T-cell (primary cell): ENCODE data around the gene LIPM. TPM values are rescaled to one million over a fixed set of nuclear protein-coding genes. Genes with fewer than 3 reads are reported as not detected.

Experiments
- ATAC-seq, 4 experiments: fragments of 200-7000 bp in 3 of 4; fragments of 150-1000 bp in 1 of 4; cut with Tn5 transposase; replicated peaks in 1 of 4; 1 replicate in 3 of 4; 2 replicates in 1 of 4; pipeline ENCODE4 v1.10.0; 2021; ENCODE audit warnings: moderate library complexity in 3 of 4, mild to moderate bottlenecking in 2 of 4, moderate number of reproducible peaks in 1 of 4
- CTCF ChIA-PET, 2 donors: fragments of 300-600 bp; sonication (Branson Sonifier 250); formaldehyde crosslinking; loops; one replicate each; lab custom pipeline; 2022; ENCODE audit warnings: antibody characterized with exemption in 2 of 2; lab: Charles Lee
- POLR2A ChIA-PET, 2 donors: fragments of 300-600 bp; sonication (Branson Sonifier 250); formaldehyde crosslinking; loops; one replicate each; lab custom pipeline; 2022; ENCODE audit warnings: antibody characterized with exemption in 2 of 2; lab: Charles Lee
- DNase-seq, 35 experiments: peaks; one replicate each; pipeline versions ENCODE4 v3.0.0 to v3.0.0-alpha.2; 2013 to 2023
- H3K27ac ChIP-seq: one replicate; pipeline ENCODE4 v1.5.1; 2013; ENCODE audit warnings: low read length
- H3K27me3 ChIP-seq, 2 experiments: replicated peaks in 1 of 2; 1 replicate in 1 of 2; 2 replicates in 1 of 2; pipeline versions ENCODE4 v1.6.1 to v1.7.0; 2013; ENCODE audit warnings: low read length in 1 of 2, mixed read lengths in 1 of 2; ENCODE audit not compliant: control insufficient read depth in 2 of 2, insufficient read depth in 2 of 2; ENCODE audit errors: extremely low read depth in 1 of 2
- H3K36me3 ChIP-seq, 2 donors: 1 replicate in 1 of 2; 2 replicates in 1 of 2; pipeline versions ENCODE4 v1.6.1 to v1.7.0; 2013; ENCODE audit warnings: low read length in 1 of 2; ENCODE audit not compliant: control insufficient read depth in 2 of 2, insufficient read depth in 1 of 2; ENCODE audit errors: extremely low read depth in 1 of 2
- H3K4me1 ChIP-seq, 2 experiments: 1 replicate in 1 of 2; 2 replicates in 1 of 2; pipeline versions ENCODE4 v1.6.1 to v1.7.0; 2013; ENCODE audit warnings: low read length in 2 of 2, mixed read lengths in 1 of 2; ENCODE audit not compliant: insufficient read depth in 2 of 2, control insufficient read depth in 1 of 2; ENCODE audit errors: extremely low read depth in 1 of 2
- H3K4me3 ChIP-seq, 2 donors: 1 replicate in 1 of 2; 2 replicates in 1 of 2; pipeline versions ENCODE4 v1.5.1 to v1.7.0; 2013; ENCODE audit warnings: mild to moderate bottlenecking in 2 of 2, low read length in 1 of 2, moderate library complexity in 1 of 2; ENCODE audit not compliant: control insufficient read depth in 1 of 2; ENCODE audit errors: extremely low read depth in 1 of 2
- H3K9me3 ChIP-seq: 2 replicates; pipeline ENCODE4 v1.7.0; 2013
- H3K27ac Mint-ChIP-seq, 2 donors: one replicate each; pipeline ENCODE4 v1.8.0; 2020 to 2021; ENCODE audit warnings: mild to moderate bottlenecking in 2 of 2, mixed read lengths in 2 of 2
- H3K27me3 Mint-ChIP-seq, 2 donors: one replicate each; pipeline ENCODE4 v1.8.0; 2021 to 2022; ENCODE audit warnings: mixed read lengths in 2 of 2
- H3K36me3 Mint-ChIP-seq: one replicate; pipeline ENCODE4 v1.8.0; 2021; ENCODE audit warnings: mixed read lengths
- H3K4me1 Mint-ChIP-seq, 3 donors: one replicate each; pipeline ENCODE4 v1.8.0; 2020 to 2022; ENCODE audit warnings: mixed read lengths in 3 of 3, mild to moderate bottlenecking in 1 of 3
- H3K4me3 Mint-ChIP-seq, 3 donors: one replicate each; pipeline ENCODE4 v1.8.0; 2020 to 2022; ENCODE audit warnings: mild to moderate bottlenecking in 3 of 3, mixed read lengths in 3 of 3, moderate library complexity in 3 of 3
- H3K9me3 Mint-ChIP-seq, 3 donors: one replicate each; pipeline ENCODE4 v1.8.0; 2020 to 2022; ENCODE audit warnings: mixed read lengths in 3 of 3
- WGBS: methylation state at CpG from one replicate; pipeline ENCODE4 v1.1.5; 2013; ENCODE audit warnings: missing lambda C conversion rate; ENCODE audit not compliant: insufficient coverage; 5-methylcytosine and 5-hydroxymethylcytosine counted together
- total RNA-seq, 35 experiments: library from RNA in 6 of 35; stranded (reverse) in 6 of 35; fragments of 120-200 nt in 1 of 35; gene quantifications; one replicate each; pipeline versions ENCODE4 v1.2.1 to v1.2.4 and lab custom pipeline; 2013 to 2026

The LIPM gene
- total RNA-seq, 5 donors from 2014 or later (not counting 1 experiment from before 2014, with no cell fraction given), result not detected

- no peak for ATAC-seq
- no peaks in the 10 kb centered on the region for H3K9me3 Mint-ChIP-seq
- no peak for DNase-seq
- no peaks in the 10 kb centered on the region for H3K27me3 Mint-ChIP-seq
- H3K4me3 Mint-ChIP-seq, result no peak overlapping the region
- 100% methylated on average over 1 of the region's 1 CpG for WGBS
- no peak overlapping the region for H3K27ac ChIP-seq
- ChIA-PET POLR2A (no interaction called here), CTCF (no interaction called here)
- no peak overlapping the region for H3K4me3 ChIP-seq
- no peak overlapping the region for H3K27ac Mint-ChIP-seq
- no peaks in the 10 kb centered on the region for H3K4me1 ChIP-seq
- no peaks in the 10 kb centered on the region for H3K36me3 Mint-ChIP-seq
- H3K27me3 ChIP-seq, result no peaks in the 10 kb centered on the region
- H3K36me3 ChIP-seq, result no peaks in the 10 kb centered on the region
- no peaks in the 10 kb centered on the region for H3K9me3 ChIP-seq
- H3K4me1 Mint-ChIP-seq, result peaks cover 5 to 7% (median 6%) of the 10 kb centered on the region in 3 donors
Measured at GRCh38 chr10:88763441-88763840, 39.1 kb upstream of the LIPM start.

- no CpG with 5 or more reads among the region's 3 CpGs for WGBS
- H3K27ac ChIP-seq, result no peak overlapping the region
- Mint-ChIP-seq H3K9me3 (no peaks in the 10 kb centered on the region), H3K36me3 (no peaks in the 10 kb centered on the region), H3K4me3 (no peak overlapping the region), H3K4me1 (peaks cover 5 to 7% (median 6%) of the 10 kb centered on the region in 3 donors), H3K27me3 (no peaks in the 10 kb centered on the region), H3K27ac (no peak overlapping the region)
- no peaks in the 10 kb centered on the region for H3K9me3 ChIP-seq
- no peak overlapping the region for H3K4me3 ChIP-seq
- POLR2A ChIA-PET, result no interaction called here
- CTCF ChIA-PET, result no interaction called here
- no peaks in the 10 kb centered on the region for H3K4me1 ChIP-seq
- ATAC-seq, result no peak
- no peaks in the 10 kb centered on the region for H3K36me3 ChIP-seq
- DNase-seq, result no peak
- H3K27me3 ChIP-seq, result no peaks in the 10 kb centered on the region
Measured at GRCh38 chr10:88764110-88764509, 38.4 kb upstream of the LIPM start.

GRCh38 chr10:88765816-88766215, 36.7 kb upstream of the LIPM start:
- Mint-ChIP-seq H3K27ac (no peak overlapping the region), H3K27me3 (no peaks in the 10 kb centered on the region), H3K4me1 (no peaks in the 10 kb centered on the region), H3K36me3 (no peaks in the 10 kb centered on the region), H3K4me3 (no peak overlapping the region), H3K9me3 (no peaks in the 10 kb centered on the region)
- POLR2A ChIA-PET, result no interaction called here
- CTCF ChIA-PET, result no interaction called here
- Histone ChIP-seq H3K4me3 (no peak overlapping the region), H3K4me1 (no peaks in the 10 kb centered on the region), H3K36me3 (no peaks in the 10 kb centered on the region), H3K27ac (no peak overlapping the region), H3K9me3 (no peaks in the 10 kb centered on the region), H3K27me3 (no peaks in the 10 kb centered on the region)
- WGBS, result no CpG with 5 or more reads among the region's 1 CpG
- ATAC-seq, result no peak
- no peak for DNase-seq

- no CpG with 5 or more reads among the region's 1 CpG for WGBS
- H3K36me3 Mint-ChIP-seq, result peaks cover 7% of the 10 kb centered on the region
- no peak overlapping the region for H3K27ac Mint-ChIP-seq
- Histone ChIP-seq H3K27ac (no peak overlapping the region), H3K9me3 (no peaks in the 10 kb centered on the region), H3K4me3 (no peak overlapping the region), H3K4me1 (no peaks in the 10 kb centered on the region), H3K36me3 (no peaks in the 10 kb centered on the region), H3K27me3 (no peaks in the 10 kb centered on the region)
- H3K4me3 Mint-ChIP-seq, result no peak overlapping the region
- H3K9me3 Mint-ChIP-seq, result peaks cover 0 to 6% (median 4%) of the 10 kb centered on the region in 3 donors
- DNase-seq (no peak), ATAC-seq (no peak)
- POLR2A ChIA-PET, result interaction anchor here in 1 of 2 donors (0.7 kb wide), 1 partner anchor 77 kb away, joined by 5 read pairs; no protein-coding TSS in a partner anchor
- CTCF ChIA-PET, result interaction anchor here (0.7 kb wide), 3 partner anchors 30 to 438 kb away, joined by 3 to 4 read pairs (median 3); no protein-coding TSS in a partner anchor
- H3K4me1 Mint-ChIP-seq, result no peaks in the 10 kb centered on the region
- H3K27me3 Mint-ChIP-seq, result peaks cover 0 to 3% of the 10 kb centered on the region in 2 donors
Measured at GRCh38 chr10:88769384-88769783, 33.1 kb upstream of the LIPM start.

- H3K9me3 Mint-ChIP-seq, result no peaks in the 10 kb centered on the region
Measured at GRCh38 chr10:88781206-88781605, 21.3 kb upstream of the LIPM start.

GRCh38 chr10:88782222-88782621, 20.3 kb upstream of the LIPM start:
- WGBS, result no CpG with 5 or more reads among the region's 3 CpGs
- DNase-seq (no peak), ATAC-seq (no peak)
- Mint-ChIP-seq H3K27me3 (peaks cover 0 to 2% of the 10 kb centered on the region in 2 donors), H3K27ac (no peak overlapping the region), H3K9me3 (no peaks in the 10 kb centered on the region), H3K4me3 (no peak overlapping the region), H3K36me3 (no peaks in the 10 kb centered on the region), H3K4me1 (peaks cover 0 to 2% (median 0%) of the 10 kb centered on the region in 3 donors)
- no peaks in the 10 kb centered on the region for H3K4me1 ChIP-seq
- H3K27me3 ChIP-seq, result no peaks in the 10 kb centered on the region
- H3K36me3 ChIP-seq, result no peaks in the 10 kb centered on the region
- no peak overlapping the region for H3K27ac ChIP-seq
- ChIA-PET CTCF (no interaction called here), POLR2A (no interaction called here)
- no peak overlapping the region for H3K4me3 ChIP-seq
- H3K9me3 ChIP-seq, result no peaks in the 10 kb centered on the region

More at GRCh38 chr10:88781206-88781605, 21.3 kb upstream of the LIPM start:
- no peak overlapping the region for H3K27ac ChIP-seq
- DNase-seq (no peak), ATAC-seq (no peak)
- H3K4me1 Mint-ChIP-seq, result peaks cover 0 to 2% (median 0%) of the 10 kb centered on the region in 3 donors
- ChIA-PET POLR2A (no interaction called here), CTCF (interaction anchor here in 1 of 2 donors (0.6 kb wide), 1 partner anchor 416 kb away, joined by 4 read pairs; no protein-coding TSS in a partner anchor)
- no peak overlapping the region for H3K4me3 Mint-ChIP-seq
- no peaks in the 10 kb centered on the region for H3K27me3 ChIP-seq
- no peak overlapping the region for H3K4me3 ChIP-seq
- no peaks in the 10 kb centered on the region for H3K36me3 ChIP-seq
- H3K4me1 ChIP-seq, result no peaks in the 10 kb centered on the region
- H3K27ac Mint-ChIP-seq, result no peak overlapping the region
- H3K36me3 Mint-ChIP-seq, result no peaks in the 10 kb centered on the region
- H3K9me3 ChIP-seq, result no peaks in the 10 kb centered on the region
- WGBS, result no CpG with 5 or more reads among the region's 2 CpGs
- H3K27me3 Mint-ChIP-seq, result peaks cover 0 to 2% of the 10 kb centered on the region in 2 donors

- WGBS, result no CpG with 5 or more reads among the region's 3 CpGs
- ATAC-seq (no peak), DNase-seq (no peak)
- Histone ChIP-seq H3K4me3 (no peak overlapping the region), H3K36me3 (no peaks in the 10 kb centered on the region), H3K9me3 (no peaks in the 10 kb centered on the region), H3K27ac (no peak overlapping the region), H3K27me3 (no peaks in the 10 kb centered on the region), H3K4me1 (no peaks in the 10 kb centered on the region)
- H3K27ac Mint-ChIP-seq, result no peak overlapping the region
- H3K4me1 Mint-ChIP-seq, result peaks cover 0 to 2% (median 0%) of the 10 kb centered on the region in 3 donors
- H3K4me3 Mint-ChIP-seq, result no peak overlapping the region
- ChIA-PET CTCF (no interaction called here), POLR2A (no interaction called here)
- no peaks in the 10 kb centered on the region for H3K27me3 Mint-ChIP-seq
- no peaks in the 10 kb centered on the region for H3K36me3 Mint-ChIP-seq
- no peaks in the 10 kb centered on the region for H3K9me3 Mint-ChIP-seq
Measured at GRCh38 chr10:88783724-88784123, 18.8 kb upstream of the LIPM start.
